ENCODE data around the gene GPR137. TPM values are rescaled to one million over a fixed set of nuclear protein-coding genes. Genes with fewer than 3 reads are reported as not detected.
"Not testable (repeated sequence)": the region's sequence is repeated elsewhere in the genome, so short reads cannot be mapped to it uniquely, and the experiment has no call there.

The GPR137 gene
- total RNA-seq, 1 experiment from 2014 or later = 36.5 TPM

- DNase-seq (ENCODE audit: low spot score) = no peak
Observed at GRCh38 chr11:64299847-64300648, 14.4 kb downstream of the GPR137 start, which contains the start of gene CATSPERZ. Gene CATSPERZ (plus strand): TSS chr11:64300358. CDS start chr11:64300411, 53 bp downstream.

- DNase-seq (ENCODE audit: low spot score) = no peak
Observed at GRCh38 chr11:64303109-64304031, 17.7 kb downstream of the GPR137 start.

- no peak for DNase-seq (ENCODE audit: low spot score)
Observed at GRCh38 chr11:64304032-64304315, 18.3 kb downstream of the GPR137 start.

- peak; percentile 98 for DNase-seq (ENCODE audit: low spot score)
Observed at GRCh38 chr11:64304316-64305072, 18.8 kb downstream of the GPR137 start.

GRCh38 chr11:64305075-64305690 lies 19.5 kb downstream of the GPR137 start, which contains the start of gene ESRRA:
Gene ESRRA (plus strand): TSS chr11:64305524. CDS start chr11:64307180, 1,656 bp downstream.
- DNase-seq (ENCODE audit: low spot score) = peak; percentile 99

- peak; percentile 90 for DNase-seq (ENCODE audit: low spot score)
Observed at GRCh38 chr11:64305691-64306562, 20.3 kb downstream of the GPR137 start.

GRCh38 chr11:64306563-64306875 lies 20.9 kb downstream of the GPR137 start:
- no peak for DNase-seq (ENCODE audit: low spot score)

- DNase-seq (ENCODE audit: low spot score) = peak; percentile 51
Observed at GRCh38 chr11:64306876-64307622, 21.4 kb downstream of the GPR137 start.

GRCh38 chr11:64307795-64308194 lies 22.1 kb downstream of the GPR137 start:
- not testable (repeated sequence) for DNase-seq (ENCODE audit: low spot score)

- DNase-seq (ENCODE audit: low spot score) = no peak
Observed at GRCh38 chr11:64312947-64313346, 27.3 kb downstream of the GPR137 start.

- no peak for DNase-seq (ENCODE audit: low spot score)
Observed at GRCh38 chr11:64313491-64314145, 28.0 kb downstream of the GPR137 start.

GRCh38 chr11:64314146-64314804 lies 28.6 kb downstream of the GPR137 start:
- no peak for DNase-seq (ENCODE audit: low spot score)

- DNase-seq (ENCODE audit: low spot score) = no peak
Observed at GRCh38 chr11:64314805-64315561, 29.3 kb downstream of the GPR137 start.

GRCh38 chr11:64315667-64316526 lies 30.2 kb downstream of the GPR137 start:
- DNase-seq (ENCODE audit: low spot score) = not testable (repeated sequence)

- DNase-seq (ENCODE audit: low spot score) = peak; percentile 91
Observed at GRCh38 chr11:64316672-64317324, 31.1 kb downstream of the GPR137 start.

- DNase-seq (ENCODE audit: low spot score) = peak; percentile 100
Observed at GRCh38 chr11:64317325-64317960, 31.8 kb downstream of the GPR137 start, which contains the start of gene TRMT112. Gene TRMT112 (minus strand): TSS chr11:64317559. CDS start chr11:64317526, 33 bp downstream.
